GM18868 (cell line): ENCODE measurements around the gene HDDC2.

Experiments used
- ATAC-seq: cut with Tn5 transposase; IDR thresholded peaks from one replicate; pipeline ENCODE4 v1.9.1; 2021; ENCODE audit warnings: mild to moderate bottlenecking, moderate library complexity; ENCODE audit not compliant: unreplicated experiment

Gene HDDC2

GRCh38 chr6:125301435-125302391 is at the start of gene HDDC2:
Gene HDDC2, minus strand, starts transcription at chr6:125301967. Its CDS starts 35 bp downstream, at chr6:125301932.
- peak; percentile 79 for ATAC-seq

GRCh38 chr6:125346926-125347563 is 45.3 kb upstream of the HDDC2 start:
- ATAC-seq, result peak; percentile 86

GRCh38 chr6:125346201-125346925 is 44.6 kb upstream of the HDDC2 start:
- peak; percentile 55 for ATAC-seq

- no peak for ATAC-seq
Observed at GRCh38 chr6:125341460-125341859, 39.7 kb upstream of the HDDC2 start.

GRCh38 chr6:125340991-125341390 is 39.2 kb upstream of the HDDC2 start:
- no peak for ATAC-seq

GRCh38 chr6:125340175-125340835 is 38.5 kb upstream of the HDDC2 start:
- no peak for ATAC-seq

- ATAC-seq, result no peak
Observed at GRCh38 chr6:125339653-125340052, 37.9 kb upstream of the HDDC2 start.

- ATAC-seq, result no peak
Observed at GRCh38 chr6:125338381-125338780, 36.6 kb upstream of the HDDC2 start.

GRCh38 chr6:125337706-125338105 is 35.9 kb upstream of the HDDC2 start:
- ATAC-seq, result no peak

GRCh38 chr6:125332664-125333063 is 30.9 kb upstream of the HDDC2 start:
- no peak for ATAC-seq

GRCh38 chr6:125325586-125325985 is 23.8 kb upstream of the HDDC2 start:
- no peak for ATAC-seq

GRCh38 chr6:125323376-125323775 is 21.6 kb upstream of the HDDC2 start:
- ATAC-seq, result no peak

GRCh38 chr6:125316621-125317020 is 14.9 kb upstream of the HDDC2 start:
- ATAC-seq, result no peak

- no peak for ATAC-seq
Observed at GRCh38 chr6:125315548-125315947, 13.8 kb upstream of the HDDC2 start.

- peak; percentile 93 for ATAC-seq
Observed at GRCh38 chr6:125314009-125314581, 12.3 kb upstream of the HDDC2 start.

GRCh38 chr6:125312950-125313349 is 11.2 kb upstream of the HDDC2 start:
- no peak for ATAC-seq

- ATAC-seq, result no peak
Observed at GRCh38 chr6:125312478-125312877, 10.7 kb upstream of the HDDC2 start.

GRCh38 chr6:125310994-125311649 is 9.4 kb upstream of the HDDC2 start:
- peak; percentile 88 for ATAC-seq

- ATAC-seq, result no peak
Observed at GRCh38 chr6:125307964-125308615, 6.3 kb upstream of the HDDC2 start.
